Fibroblast of villous mesenchyme (primary cell): ENCODE results near the gene AQP6. TPM values are rescaled to one million over a fixed set of nuclear protein-coding genes. Genes with fewer than 3 reads are reported as not detected.
"Not testable (repeated sequence)": the region's sequence is repeated elsewhere in the genome, so short reads cannot be mapped to it uniquely, and the experiment has no call there.

Experiments used
- DNase-seq: peaks from one replicate; pipeline ENCODE4 v3.0.0-alpha.2; 2010; ENCODE audit warnings: low read depth
- H3K4me3 ChIP-seq: 2 replicates; pipeline ENCODE4 v1.5.1; 2011; ENCODE audit warnings: low read depth, mild to moderate bottlenecking, low read length
- CTCF ChIP-seq: IDR thresholded peaks from 2 replicates; pipeline ENCODE4 v1.5.1; 2012; ENCODE audit warnings: low read depth, mild to moderate bottlenecking, low read length; ENCODE audit not compliant: insufficient read depth
- total RNA-seq: library from RNA; depleted of rRNA; stranded (reverse); fragments of >200 nt; gene quantifications from 2 replicates; pipeline ENCODE4 v1.2.3, GENCODE V29; 2012

The AQP6 gene
- total RNA-seq, 1 donor = not detected

GRCh38 chr12:49980501-49981349 is 8.0 kb downstream of the AQP6 start:
- TF ChIP-seq CTCF = no peak
- no peak for DNase-seq

GRCh38 chr12:49982246-49983087 is 9.7 kb downstream of the AQP6 start:
- no peak for TF ChIP-seq CTCF
- DNase-seq = peak; percentile 64
- no peak overlapping the region for H3K4me3 ChIP-seq

More at GRCh38 chr12:49980501-49981349, 8.0 kb downstream of the AQP6 start:
- H3K4me3 ChIP-seq = no peak overlapping the region

GRCh38 chr12:49983892-49984291 is 11.1 kb downstream of the AQP6 start:
- peak; percentile 12 for TF ChIP-seq CTCF
- no peak overlapping the region for H3K4me3 ChIP-seq
- DNase-seq = peak; percentile 96

GRCh38 chr12:49984476-49985359 is 12.0 kb downstream of the AQP6 start:
- no peak overlapping the region for H3K4me3 ChIP-seq
- no peak for DNase-seq
- TF ChIP-seq CTCF = no peak

GRCh38 chr12:49985981-49986380 is 13.2 kb downstream of the AQP6 start:
- TF ChIP-seq CTCF = no peak
- no peak overlapping the region for H3K4me3 ChIP-seq
- DNase-seq = no peak

GRCh38 chr12:49986476-49986875 is 13.7 kb downstream of the AQP6 start:
- H3K4me3 ChIP-seq, DNase-seq: not testable (repeated sequence)
